Activated naive CD4-positive, alpha-beta T cell (primary cell): Measurements from ENCODE around the gene TMEM242.
"Not testable (repeated sequence)": the region's sequence is repeated elsewhere in the genome, so short reads cannot be mapped to it uniquely, and the experiment has no call there.

Experiments used
- DNase-seq, 4 experiments: peaks; one replicate each; lab custom pipeline; 2025; lab: John Stamatoyannopoulos, UW

The TMEM242 gene

DNA sequence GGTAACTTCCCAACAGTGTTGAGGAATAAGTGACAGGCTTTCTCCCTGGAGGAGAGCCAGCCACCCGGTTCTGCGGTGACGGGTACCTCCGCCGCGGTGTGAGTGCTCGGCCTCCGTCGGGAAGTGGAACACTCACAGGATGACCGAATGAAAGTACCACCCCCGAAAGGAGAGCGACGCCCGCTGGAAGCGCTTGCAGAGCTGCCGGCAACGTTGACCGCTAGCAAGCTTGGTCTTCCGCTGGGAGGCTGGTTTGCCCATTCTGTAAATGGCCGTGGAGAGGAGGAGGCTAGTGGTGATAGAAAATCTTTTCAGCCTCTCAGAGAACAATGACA lies 614 bp upstream of the TMEM242 start:
- no peak for DNase-seq

DNA sequence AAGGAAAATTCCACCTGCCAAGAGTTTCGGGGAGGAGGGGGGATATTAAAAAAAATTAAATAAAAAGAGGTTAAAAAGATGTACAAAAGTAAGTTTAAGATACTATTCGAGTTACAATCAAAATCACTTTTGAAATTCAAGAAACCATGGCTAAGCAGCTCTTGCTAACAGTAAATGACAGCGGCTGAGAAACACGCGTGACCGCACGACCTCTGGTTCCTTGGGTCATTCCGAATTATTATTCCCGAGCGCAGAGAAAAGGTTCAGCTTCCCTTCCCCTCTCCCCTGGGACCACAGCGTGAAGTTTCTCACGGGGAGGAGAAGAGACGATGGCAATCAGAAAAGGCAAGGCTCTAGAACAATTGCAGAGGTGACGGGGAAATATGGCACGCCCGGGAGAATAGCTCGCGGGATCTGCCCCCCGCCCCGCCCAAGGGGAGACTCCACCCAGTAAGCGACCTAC lies 496 bp downstream of the TMEM242 start:
- DNase-seq, result no peak

GRCh38 chr6:157316871-157317814 lies 6.2 kb downstream of the TMEM242 start:
- DNase-seq, result no peak

GRCh38 chr6:157314705-157315321 lies 8.5 kb downstream of the TMEM242 start:
- no peak for DNase-seq

DNA sequence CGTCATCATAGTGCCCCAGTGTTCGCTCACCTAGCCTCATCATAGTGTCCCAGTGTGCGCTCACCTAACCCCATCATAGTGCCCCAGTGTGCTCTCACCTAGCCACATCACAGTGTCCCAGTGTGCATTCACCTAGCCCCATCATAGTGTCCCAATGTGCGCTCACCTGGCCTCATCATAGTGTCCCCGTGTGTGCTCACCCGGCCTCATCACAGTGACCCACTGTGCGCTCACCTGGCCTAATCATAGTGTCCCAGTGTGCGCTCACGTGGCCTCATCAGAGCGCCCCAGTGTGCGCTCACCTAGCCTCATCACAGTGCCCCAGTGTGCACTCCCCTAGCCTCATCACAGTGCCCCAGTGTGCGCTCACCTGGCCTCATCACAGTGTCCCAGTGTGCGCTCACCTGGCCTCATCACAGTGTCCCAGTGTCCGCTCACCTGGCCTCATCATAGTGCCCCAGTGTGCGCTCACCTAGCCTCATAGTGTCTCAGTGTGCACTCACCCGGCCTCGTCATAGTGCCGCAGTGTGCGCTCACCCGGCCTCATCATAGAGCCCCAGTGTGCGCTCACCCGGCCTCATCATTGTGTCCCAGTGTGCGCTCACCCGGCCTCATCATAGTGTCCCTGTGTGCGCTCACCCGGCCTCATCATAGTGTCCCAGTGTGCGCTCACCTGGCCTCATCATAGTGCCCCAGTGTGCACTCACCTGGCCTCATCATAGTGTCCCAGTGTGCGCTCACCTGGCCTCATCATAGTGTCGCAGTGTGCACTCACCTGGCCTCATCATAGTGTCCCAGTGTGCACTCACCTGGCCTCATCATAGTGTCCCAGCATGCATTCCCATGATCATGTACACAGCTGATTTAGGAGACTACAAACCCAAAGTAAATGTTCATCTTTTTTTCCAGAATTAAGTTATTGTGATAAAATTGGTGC lies 9.5 kb downstream of the TMEM242 start:
- DNase-seq, result no peak

- no peak for DNase-seq
These were observed 10.6 kb downstream of the TMEM242 start for GRCh38 chr6:157312757-157313156.

DNA sequence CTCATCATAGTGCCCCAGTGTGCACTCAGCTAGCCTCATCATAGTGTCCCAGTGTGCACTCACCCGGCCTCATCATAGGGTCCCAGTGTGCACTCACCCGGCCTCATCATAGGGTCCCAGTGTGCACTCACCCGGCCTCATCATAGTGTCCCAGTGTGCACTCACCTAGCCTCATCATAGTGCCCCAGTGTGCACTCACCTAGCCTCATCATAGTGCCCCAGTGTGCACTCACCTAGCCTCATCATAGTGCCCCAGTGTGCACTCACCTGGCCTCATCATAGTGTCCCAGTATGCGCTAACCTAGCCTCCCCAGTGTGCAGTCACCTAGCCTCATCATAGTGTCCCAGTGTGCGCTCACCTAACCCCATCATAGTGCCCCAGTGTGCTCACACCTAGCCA lies 12.6 kb downstream of the TMEM242 start:
- DNase-seq, result not testable (repeated sequence)

DNA sequence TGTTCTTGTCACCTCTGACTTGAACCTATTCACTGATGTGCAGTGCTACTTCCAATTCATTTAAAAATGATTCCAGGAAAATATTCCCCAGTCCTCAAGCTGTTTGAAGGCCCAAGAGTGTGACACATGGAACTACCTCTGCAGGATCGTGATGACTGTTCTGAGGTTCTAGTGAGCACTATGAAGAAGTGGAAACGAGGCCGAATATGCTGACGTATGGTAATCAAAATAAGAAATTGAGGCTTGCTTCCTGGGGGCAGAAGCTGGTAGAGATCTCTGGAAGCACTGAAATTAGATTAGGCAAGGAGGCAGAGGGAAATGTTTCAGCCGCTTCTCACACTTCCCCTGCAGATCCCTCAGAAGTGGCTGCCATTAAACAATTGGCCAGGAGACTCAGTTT lies 15.7 kb downstream of the TMEM242 start:
- DNase-seq, result no peak

DNA sequence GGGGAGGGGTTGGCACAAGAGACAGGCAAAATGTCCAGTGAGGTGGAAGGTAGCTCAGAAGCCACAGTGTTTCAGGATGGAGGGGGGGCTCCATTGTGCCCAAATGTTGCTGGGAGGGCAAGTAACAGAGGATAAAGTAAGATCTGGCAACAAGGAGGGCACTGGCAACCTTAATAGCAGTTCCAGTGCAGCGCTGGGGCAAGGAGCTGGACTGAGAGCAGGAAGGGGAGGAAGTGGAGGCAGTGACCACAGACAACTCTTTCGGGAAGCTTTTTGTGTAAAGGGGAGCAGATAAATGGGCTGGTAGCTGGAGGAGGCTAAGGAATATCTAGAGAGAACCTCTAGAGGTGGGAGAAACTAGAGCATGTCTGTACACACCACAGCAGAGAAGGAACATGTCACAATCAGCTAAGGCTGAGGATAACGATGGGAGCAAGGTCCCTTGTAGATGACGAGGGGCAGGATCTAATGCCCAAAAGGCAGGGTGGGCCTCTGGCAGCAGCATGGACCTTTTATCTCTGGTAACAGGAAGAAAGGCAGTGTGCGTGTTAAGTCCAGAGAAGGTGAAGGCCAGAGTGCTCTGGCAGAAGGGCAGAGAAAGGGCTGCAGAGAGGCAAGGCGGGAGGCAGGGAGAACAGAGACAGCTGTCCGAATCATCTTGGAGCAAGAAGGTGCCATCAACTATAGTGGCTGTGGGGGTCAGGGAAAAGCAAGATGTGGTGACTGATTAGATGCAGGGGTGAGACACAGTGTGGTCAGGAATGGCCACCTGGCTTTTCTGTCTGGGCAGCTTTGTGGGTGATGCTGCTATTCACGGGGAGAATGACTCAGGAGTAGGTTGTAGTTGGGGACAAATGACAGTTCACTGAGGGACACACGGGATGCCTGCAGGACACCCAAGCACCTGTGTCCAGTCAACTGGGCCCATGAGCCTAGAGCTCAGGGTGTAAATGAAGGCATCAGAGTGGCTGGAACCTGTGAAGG lies 17.4 kb downstream of the TMEM242 start:
- DNase-seq, result no peak

- no peak for DNase-seq
These were observed 18.2 kb downstream of the TMEM242 start for GRCh38 chr6:157304899-157305663.

DNA sequence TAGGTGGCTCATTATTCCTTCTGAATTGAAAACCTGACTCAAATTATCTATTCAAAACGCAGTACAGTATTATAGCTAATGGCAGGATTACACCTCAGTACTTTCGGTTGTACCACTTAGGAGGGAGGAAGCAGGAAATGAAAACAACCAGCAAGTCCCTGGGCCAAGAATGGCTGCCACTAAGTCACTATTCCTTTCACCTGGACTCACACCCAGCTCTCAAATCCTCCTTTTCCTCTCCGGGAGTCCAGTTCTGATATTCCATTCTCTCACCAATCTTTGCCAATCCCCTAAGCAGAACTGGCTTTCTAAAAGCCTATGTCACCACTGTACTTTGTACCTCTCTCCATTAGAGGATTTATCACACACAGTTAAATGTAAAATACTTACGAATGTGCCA lies 20.6 kb downstream of the TMEM242 start:
- no peak for DNase-seq

GRCh38 chr6:157300436-157300835 lies 22.9 kb downstream of the TMEM242 start:
- no peak for DNase-seq

DNA sequence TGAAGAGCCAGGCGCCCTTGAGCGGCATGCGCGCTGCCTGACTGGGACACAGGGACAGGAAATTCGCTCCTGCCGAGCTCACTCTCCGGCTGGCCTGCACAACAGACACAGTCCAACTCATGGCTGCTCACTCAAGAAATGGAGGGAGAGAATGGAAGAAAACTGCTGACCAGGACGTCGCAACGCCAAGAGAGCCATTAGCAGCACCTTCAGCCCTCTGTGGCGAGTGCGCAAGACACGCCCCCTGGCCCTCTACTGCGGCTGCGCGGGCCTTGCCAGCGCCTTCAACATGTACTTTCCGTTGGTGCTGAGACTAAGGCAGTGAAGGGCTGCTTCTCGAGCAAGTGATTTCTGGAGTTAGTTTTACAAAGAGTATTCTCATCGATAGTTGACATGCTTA lies 23.3 kb downstream of the TMEM242 start:
- DNase-seq, result no peak

DNA sequence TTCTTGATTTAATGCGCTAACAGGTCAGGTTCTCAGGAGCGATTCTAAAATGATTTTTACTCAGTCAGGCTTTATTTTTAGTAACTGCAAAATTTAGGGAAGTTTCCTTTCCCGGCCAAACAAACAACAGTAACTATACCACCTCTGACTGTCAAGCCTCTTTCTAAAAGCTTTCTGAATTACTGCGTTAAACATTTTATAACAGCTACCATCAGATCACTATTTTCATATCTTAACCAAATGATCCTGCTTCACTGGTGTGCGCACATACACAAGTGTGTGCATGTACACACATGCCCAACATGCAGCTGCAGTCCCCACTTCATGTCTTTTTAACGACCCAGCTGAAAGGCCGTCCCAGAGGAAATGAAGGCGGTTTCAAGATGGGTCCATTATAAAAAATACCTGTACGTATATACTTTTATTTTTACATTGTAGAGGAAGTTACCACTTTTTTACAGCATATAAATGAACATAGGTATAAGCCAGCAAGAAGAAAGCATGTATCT lies 25.0 kb downstream of the TMEM242 start:
- no peak for DNase-seq

DNA sequence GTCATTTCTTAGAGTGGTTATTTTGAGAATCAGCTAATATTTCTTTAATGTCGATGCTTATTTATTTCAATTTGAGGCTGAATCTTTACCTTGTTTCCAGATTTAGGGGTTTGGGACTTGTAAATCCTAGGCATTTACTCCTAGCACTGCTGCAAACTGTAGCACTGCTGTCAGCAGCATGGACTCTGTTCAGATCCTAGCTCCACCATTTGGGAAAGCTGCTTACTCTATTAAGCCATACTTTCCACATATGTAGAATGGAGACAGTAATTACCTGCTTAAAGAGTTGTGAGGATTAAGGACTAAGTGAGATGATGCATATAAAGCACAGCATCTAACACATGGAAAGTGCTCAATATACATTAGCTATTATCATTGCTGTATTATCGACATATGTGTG lies 28.7 kb downstream of the TMEM242 start:
- no peak for DNase-seq

GRCh38 chr6:157293780-157294179 lies 29.5 kb downstream of the TMEM242 start:
- no peak for DNase-seq

GRCh38 chr6:157292202-157292601 lies 31.1 kb downstream of the TMEM242 start:
- DNase-seq, result no peak

DNA sequence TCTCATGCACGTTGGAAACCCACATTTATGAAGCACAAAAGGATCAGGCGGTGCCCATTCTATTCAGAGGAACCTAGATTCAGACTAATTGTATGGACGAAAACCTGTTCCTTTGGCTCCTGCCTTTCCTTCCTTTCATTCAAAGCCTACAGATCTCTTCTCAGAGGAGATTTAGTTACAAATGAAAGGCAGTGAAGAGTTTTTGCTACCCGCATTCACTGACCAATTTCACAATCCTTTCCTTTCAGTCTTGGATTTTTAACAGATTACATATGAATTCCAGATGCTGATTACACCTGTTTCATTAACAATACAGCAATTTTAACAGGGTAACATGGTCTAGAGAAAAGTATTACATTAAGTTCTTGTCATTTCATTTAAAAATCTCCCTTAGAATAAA lies 32.0 kb downstream of the TMEM242 start:
- no peak for DNase-seq

GRCh38 chr6:157290797-157291196 lies 32.5 kb downstream of the TMEM242 start:
- DNase-seq, result no peak

DNA sequence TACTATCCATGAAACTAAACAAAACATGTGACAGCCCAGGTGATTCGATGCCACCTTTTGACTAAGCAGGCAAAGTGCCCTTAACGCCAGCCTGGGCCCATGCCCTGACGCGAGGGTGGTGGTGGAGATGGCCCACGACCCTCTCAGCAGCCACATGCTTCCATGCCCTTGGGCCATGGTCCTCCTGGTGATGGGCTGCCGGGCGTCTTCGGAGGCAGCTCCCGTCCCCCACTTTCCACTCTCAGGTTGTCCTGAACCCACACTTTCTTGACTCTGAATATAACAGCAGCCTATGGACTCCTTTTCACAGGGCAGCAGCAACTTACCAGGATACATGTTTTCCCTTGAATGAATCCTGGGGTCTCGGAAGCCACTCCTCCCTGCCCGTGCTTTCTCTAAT lies 33.6 kb downstream of the TMEM242 start:
- no peak for DNase-seq
